ENCODE measurements around the gene PXN.
"Not testable (repeated sequence)": the region's sequence is repeated elsewhere in the genome, so short reads cannot be mapped to it uniquely, and the experiment has no call there.

PXN gene

GRCh38 chr12:120242275-120242799, 23.2 kb downstream of the PXN start:
- DNase-seq (ENCODE audit: low read depth in 2 of 2), result no peak

- DNase-seq (ENCODE audit: low read depth in 2 of 2), result no peak
Measured at GRCh38 chr12:120241561-120242274, 23.8 kb downstream of the PXN start.

- no peak for DNase-seq (ENCODE audit: low read depth in 2 of 2)
Measured at GRCh38 chr12:120240495-120240833, 25.1 kb downstream of the PXN start.

- DNase-seq (ENCODE audit: low read depth in 2 of 2), result no peak
Measured at GRCh38 chr12:120239776-120240494, 25.6 kb downstream of the PXN start.

- DNase-seq (ENCODE audit: low read depth in 2 of 2), result no peak
Measured at GRCh38 chr12:120238839-120239445, 26.6 kb downstream of the PXN start.

- DNase-seq (ENCODE audit: low read depth in 2 of 2), result no peak
Measured at GRCh38 chr12:120238217-120238616, 27.3 kb downstream of the PXN start.

GRCh38 chr12:120237360-120238171, 28.0 kb downstream of the PXN start:
- no peak for DNase-seq (ENCODE audit: low read depth in 2 of 2)

GRCh38 chr12:120236809-120237208, 28.7 kb downstream of the PXN start:
- not testable (repeated sequence) for DNase-seq (ENCODE audit: low read depth in 2 of 2)

GRCh38 chr12:120235369-120236323, 29.9 kb downstream of the PXN start:
- DNase-seq (ENCODE audit: low read depth in 2 of 2), result no peak

GRCh38 chr12:120234643-120235368, 30.7 kb downstream of the PXN start:
- no peak for DNase-seq (ENCODE audit: low read depth in 2 of 2)

- peak; percentile 58 to 76 for DNase-seq (ENCODE audit: low read depth in 2 of 2)
Measured at GRCh38 chr12:120231316-120232011, 34.1 kb downstream of the PXN start.

- DNase-seq (ENCODE audit: low read depth in 2 of 2), result no peak
Measured at GRCh38 chr12:120230974-120231315, 34.6 kb downstream of the PXN start.

GRCh38 chr12:120230326-120230973, 35.1 kb downstream of the PXN start:
- no peak for DNase-seq (ENCODE audit: low read depth in 2 of 2)

- DNase-seq (ENCODE audit: low read depth in 2 of 2), result no peak
Measured at GRCh38 chr12:120229487-120230325, 35.8 kb downstream of the PXN start.

- no peak for DNase-seq (ENCODE audit: low read depth in 2 of 2)
Measured at GRCh38 chr12:120229071-120229486, 36.5 kb downstream of the PXN start.

- DNase-seq (ENCODE audit: low read depth in 2 of 2), result peak; percentile 79
Measured at GRCh38 chr12:120228291-120229070, 37.0 kb downstream of the PXN start.

- DNase-seq (ENCODE audit: low read depth in 2 of 2), result no peak
Measured at GRCh38 chr12:120228041-120228290, 37.6 kb downstream of the PXN start.

All from activated CD8-positive, alpha-beta memory T cell treated with anti-CD3 and anti-CD28 coated beads for 4 hours (primary cell).